Ecto neural progenitor cell (in vitro differentiated cells): ENCODE data around the gene NPHP3.
"Not testable (repeated sequence)": the region's sequence is repeated elsewhere in the genome, so short reads cannot be mapped to it uniquely, and the experiment has no call there.

ENCODE experiments used
- DNase-seq: peaks from one replicate; pipeline ENCODE4 v3.0.0-alpha.2; 2018; ENCODE audit warnings: low spot score

Gene NPHP3

GRCh38 chr3:132641837-132642538 is 80.2 kb downstream of the NPHP3 start:
- no peak for DNase-seq

- DNase-seq: not testable (repeated sequence)
These were observed 80.8 kb downstream of the NPHP3 start for GRCh38 chr3:132641427-132641826.

- no peak for DNase-seq
These were observed 83.5 kb downstream of the NPHP3 start for GRCh38 chr3:132638706-132639105.

GRCh38 chr3:132637590-132637989 is 84.6 kb downstream of the NPHP3 start:
- DNase-seq: no peak

- no peak for DNase-seq
These were observed 87.2 kb downstream of the NPHP3 start for GRCh38 chr3:132635052-132635451.
